Measurements from ENCODE around the gene POLD3.

Gene POLD3

GRCh38 chr11:74675761-74676160, 83.4 kb downstream of the POLD3 start:
- Histone ChIP-seq H3K9ac (ENCODE audit: low read depth, low read length) (no peak overlapping the region), H3K27me3 (ENCODE audit: control insufficient read depth, insufficient read depth, low read length) (no peaks in the 10 kb centered on the region), H3K36me3 (ENCODE audit: control insufficient read depth, insufficient read depth, low read length) (no peaks in the 10 kb centered on the region), H3K9me3 (ENCODE audit: control insufficient read depth, insufficient read depth, low read length) (no peaks in the 10 kb centered on the region), H3K4me3 (ENCODE audit: low read depth, low read length) (no peak overlapping the region), H3K4me1 (ENCODE audit: control insufficient read depth, insufficient read depth, low read length) (no peaks in the 10 kb centered on the region), H3K27ac (ENCODE audit: low read depth, low read length) (no peak overlapping the region)

- Histone ChIP-seq H3K9ac (ENCODE audit: low read depth, low read length) (no peak overlapping the region), H3K9me3 (ENCODE audit: control insufficient read depth, insufficient read depth, low read length) (no peaks in the 10 kb centered on the region), H3K4me3 (ENCODE audit: low read depth, low read length) (no peak overlapping the region), H3K4me1 (ENCODE audit: control insufficient read depth, insufficient read depth, low read length) (no peaks in the 10 kb centered on the region), H3K27me3 (ENCODE audit: control insufficient read depth, insufficient read depth, low read length) (no peaks in the 10 kb centered on the region), H3K36me3 (ENCODE audit: control insufficient read depth, insufficient read depth, low read length) (no peaks in the 10 kb centered on the region), H3K27ac (ENCODE audit: low read depth, low read length) (no peak overlapping the region)
Measured at GRCh38 chr11:74676596-74676995, 84.2 kb downstream of the POLD3 start.

- no peak overlapping the region for H3K9ac ChIP-seq (ENCODE audit: low read depth, low read length)
- no peaks in the 10 kb centered on the region for H3K36me3 ChIP-seq (ENCODE audit: control insufficient read depth, insufficient read depth, low read length)
- H3K27me3 ChIP-seq (ENCODE audit: control insufficient read depth, insufficient read depth, low read length): 0 out of 2 replicates have a peak, but pooled peaks cover under 1% of the 10 kb centered on the region
- H3K4me1 ChIP-seq (ENCODE audit: control insufficient read depth, insufficient read depth, low read length): no peaks in the 10 kb centered on the region
- no peak overlapping the region for H3K27ac ChIP-seq (ENCODE audit: low read depth, low read length)
- H3K9me3 ChIP-seq (ENCODE audit: control insufficient read depth, insufficient read depth, low read length): no peaks in the 10 kb centered on the region
- H3K4me3 ChIP-seq (ENCODE audit: low read depth, low read length): no peak overlapping the region
Measured at GRCh38 chr11:74677131-74677530, 84.7 kb downstream of the POLD3 start.

GRCh38 chr11:74678041-74678440, 85.7 kb downstream of the POLD3 start:
- H3K27ac ChIP-seq (ENCODE audit: low read depth, low read length): no peak overlapping the region

GRCh38 chr11:74678591-74679512, 86.5 kb downstream of the POLD3 start:
- no peaks in the 10 kb centered on the region for H3K9me3 ChIP-seq (ENCODE audit: control insufficient read depth, insufficient read depth, low read length)

More at GRCh38 chr11:74678041-74678440, 85.7 kb downstream of the POLD3 start:
- Histone ChIP-seq H3K4me3 (ENCODE audit: low read depth, low read length) (no peak overlapping the region), H3K9ac (ENCODE audit: low read depth, low read length) (no peak overlapping the region), H3K27me3 (ENCODE audit: control insufficient read depth, insufficient read depth, low read length) (peaks cover 9% of the 10 kb centered on the region), H3K9me3 (ENCODE audit: control insufficient read depth, insufficient read depth, low read length) (no peaks in the 10 kb centered on the region), H3K36me3 (ENCODE audit: control insufficient read depth, insufficient read depth, low read length) (no peaks in the 10 kb centered on the region), H3K4me1 (ENCODE audit: control insufficient read depth, insufficient read depth, low read length) (no peaks in the 10 kb centered on the region)

GRCh38 chr11:74679513-74679865, 87.1 kb downstream of the POLD3 start:
- Histone ChIP-seq H3K4me3 (ENCODE audit: low read depth, low read length) (no peak overlapping the region), H3K9ac (ENCODE audit: low read depth, low read length) (no peak overlapping the region), H3K27ac (ENCODE audit: low read depth, low read length) (no peak overlapping the region), H3K36me3 (ENCODE audit: control insufficient read depth, insufficient read depth, low read length) (no peaks in the 10 kb centered on the region), H3K9me3 (ENCODE audit: control insufficient read depth, insufficient read depth, low read length) (no peaks in the 10 kb centered on the region), H3K4me1 (ENCODE audit: control insufficient read depth, insufficient read depth, low read length) (no peaks in the 10 kb centered on the region; the same call in 1 of the 2 replicates), H3K27me3 (ENCODE audit: control insufficient read depth, insufficient read depth, low read length) (peaks cover 10% of the 10 kb centered on the region)

More at GRCh38 chr11:74678591-74679512, 86.5 kb downstream of the POLD3 start:
- H3K36me3 ChIP-seq (ENCODE audit: control insufficient read depth, insufficient read depth, low read length): no peaks in the 10 kb centered on the region
- H3K9ac ChIP-seq (ENCODE audit: low read depth, low read length): no peak overlapping the region
- H3K27me3 ChIP-seq (ENCODE audit: control insufficient read depth, insufficient read depth, low read length): peaks cover 10% of the 10 kb centered on the region
- no peak overlapping the region for H3K27ac ChIP-seq (ENCODE audit: low read depth, low read length)
- H3K4me3 ChIP-seq (ENCODE audit: low read depth, low read length): no peak overlapping the region
- no peaks in the 10 kb centered on the region; the same call in 1 of the 2 replicates for H3K4me1 ChIP-seq (ENCODE audit: control insufficient read depth, insufficient read depth, low read length)

GRCh38 chr11:74680035-74680671, 87.8 kb downstream of the POLD3 start:
- H3K9ac ChIP-seq (ENCODE audit: low read depth, low read length): no peak overlapping the region
- H3K9me3 ChIP-seq (ENCODE audit: control insufficient read depth, insufficient read depth, low read length): no peaks in the 10 kb centered on the region
- no peaks in the 10 kb centered on the region; the same call in 1 of the 2 replicates for H3K4me1 ChIP-seq (ENCODE audit: control insufficient read depth, insufficient read depth, low read length)
- no peak overlapping the region for H3K27ac ChIP-seq (ENCODE audit: low read depth, low read length)
- no peak overlapping the region for H3K4me3 ChIP-seq (ENCODE audit: low read depth, low read length)
- H3K27me3 ChIP-seq (ENCODE audit: control insufficient read depth, insufficient read depth, low read length): peaks cover 10% of the 10 kb centered on the region
- no peaks in the 10 kb centered on the region for H3K36me3 ChIP-seq (ENCODE audit: control insufficient read depth, insufficient read depth, low read length)

GRCh38 chr11:74680703-74681531, 88.5 kb downstream of the POLD3 start:
- H3K27ac ChIP-seq (ENCODE audit: low read depth, low read length): no peak overlapping the region

GRCh38 chr11:74681686-74682651, 89.6 kb downstream of the POLD3 start:
- Histone ChIP-seq H3K36me3 (ENCODE audit: control insufficient read depth, insufficient read depth, low read length) (no peaks in the 10 kb centered on the region), H3K4me1 (ENCODE audit: control insufficient read depth, insufficient read depth, low read length) (no peaks in the 10 kb centered on the region; the same call in 1 of the 2 replicates), H3K27me3 (ENCODE audit: control insufficient read depth, insufficient read depth, low read length) (peaks cover 10% of the 10 kb centered on the region), H3K9me3 (ENCODE audit: control insufficient read depth, insufficient read depth, low read length) (no peaks in the 10 kb centered on the region), H3K27ac (ENCODE audit: low read depth, low read length) (no peak overlapping the region), H3K4me3 (ENCODE audit: low read depth, low read length) (no peak overlapping the region), H3K9ac (ENCODE audit: low read depth, low read length) (no peak overlapping the region)

More at GRCh38 chr11:74680703-74681531, 88.5 kb downstream of the POLD3 start:
- H3K9me3 ChIP-seq (ENCODE audit: control insufficient read depth, insufficient read depth, low read length): no peaks in the 10 kb centered on the region
- H3K4me3 ChIP-seq (ENCODE audit: low read depth, low read length): no peak overlapping the region
- no peaks in the 10 kb centered on the region for H3K36me3 ChIP-seq (ENCODE audit: control insufficient read depth, insufficient read depth, low read length)
- no peak overlapping the region for H3K9ac ChIP-seq (ENCODE audit: low read depth, low read length)
- H3K4me1 ChIP-seq (ENCODE audit: control insufficient read depth, insufficient read depth, low read length): no peaks in the 10 kb centered on the region; the same call in 1 of the 2 replicates
- H3K27me3 ChIP-seq (ENCODE audit: control insufficient read depth, insufficient read depth, low read length): peaks cover 10% of the 10 kb centered on the region

Data from HUES48 (cell line).